NCI-H1417 (cell line): ENCODE results near the gene ITGAX.

ENCODE experiments used
- DNase-seq, 3 experiments: peaks; one replicate each; lab custom pipeline; 2025; lab: John Stamatoyannopoulos, UW

Gene ITGAX

GRCh38 chr16:31373235-31373634 is 18.3 kb downstream of the ITGAX start:
- DNase-seq, result no peak

- no peak for DNase-seq
Measured at GRCh38 chr16:31375231-31375630, 20.3 kb downstream of the ITGAX start.

- no peak for DNase-seq
Measured at GRCh38 chr16:31376705-31377104, 21.7 kb downstream of the ITGAX start.

- no peak for DNase-seq
Measured at GRCh38 chr16:31377210-31377903, 22.4 kb downstream of the ITGAX start.

- no peak for DNase-seq
Measured at GRCh38 chr16:31380201-31380600, 25.2 kb downstream of the ITGAX start.

- peak in 2 of 3 experiments; percentile 1 to 17 for DNase-seq
Measured at GRCh38 chr16:31382485-31383161, 27.6 kb downstream of the ITGAX start.

- DNase-seq, result no peak
Measured at GRCh38 chr16:31385680-31386079, 30.7 kb downstream of the ITGAX start.

- DNase-seq, result peak in 1 of 3 experiments; percentile 13
Measured at GRCh38 chr16:31386157-31386984, 31.4 kb downstream of the ITGAX start.

- DNase-seq, result no peak
Measured at GRCh38 chr16:31388535-31388934, 33.6 kb downstream of the ITGAX start.

- DNase-seq, result no peak
Measured at GRCh38 chr16:31390504-31391041, 35.6 kb downstream of the ITGAX start.

- no peak for DNase-seq
Measured at GRCh38 chr16:31393056-31393455, 38.1 kb downstream of the ITGAX start, which contains the start of gene ITGAD. TSS of gene ITGAD (plus strand) at chr16:31393335. CDS start at chr16:31393361, 26 bp downstream.

GRCh38 chr16:31395647-31396046 is 40.7 kb downstream of the ITGAX start:
- DNase-seq, result no peak

GRCh38 chr16:31397096-31397660 is 42.2 kb downstream of the ITGAX start:
- no peak for DNase-seq

GRCh38 chr16:31397701-31398100 is 42.7 kb downstream of the ITGAX start:
- no peak for DNase-seq

GRCh38 chr16:31400191-31400590 is 45.2 kb downstream of the ITGAX start:
- no peak for DNase-seq

- DNase-seq, result no peak
Measured at GRCh38 chr16:31401436-31401835, 46.5 kb downstream of the ITGAX start.

GRCh38 chr16:31402687-31403086 is 47.7 kb downstream of the ITGAX start:
- no peak for DNase-seq

GRCh38 chr16:31403590-31404352 is 48.8 kb downstream of the ITGAX start:
- DNase-seq, result no peak

GRCh38 chr16:31404353-31405064 is 49.5 kb downstream of the ITGAX start:
- DNase-seq, result no peak

GRCh38 chr16:31407406-31407805 is 52.4 kb downstream of the ITGAX start:
- no peak for DNase-seq

- DNase-seq, result no peak
Measured at GRCh38 chr16:31409433-31409832, 54.5 kb downstream of the ITGAX start.
